Eye (tissue), 1 donor: ENCODE measurements around the gene SLC27A4.
A peak's percentile ranks its signal among the peaks of the same experiment; 100 is the strongest.

Experiments used
- DNase-seq: peaks from one replicate; pipeline ENCODE4 v3.0.0-alpha.2; 2015

SLC27A4 gene

GRCh38 chr9:128339761-128340690, at the start of gene SLC27A4:
TSS of gene SLC27A4 (plus strand) at chr9:128340527. CDS start at chr9:128343133, 2,606 bp downstream.
- peak; percentile 88 for DNase-seq

- no peak for DNase-seq
Observed at GRCh38 chr9:128292009-128292408, 48.3 kb upstream of the SLC27A4 start.

- DNase-seq = no peak
Observed at GRCh38 chr9:128293091-128293490, 47.2 kb upstream of the SLC27A4 start.

GRCh38 chr9:128294142-128294541, 46.2 kb upstream of the SLC27A4 start:
- no peak for DNase-seq

GRCh38 chr9:128296340-128297220, 43.7 kb upstream of the SLC27A4 start:
- DNase-seq = no peak

- DNase-seq = no peak
Observed at GRCh38 chr9:128297221-128297773, 43.0 kb upstream of the SLC27A4 start.

GRCh38 chr9:128298535-128299482, 41.5 kb upstream of the SLC27A4 start:
- DNase-seq = no peak

- no peak for DNase-seq
Observed at GRCh38 chr9:128304136-128304970, 36.0 kb upstream of the SLC27A4 start.

GRCh38 chr9:128304971-128305288, 35.4 kb upstream of the SLC27A4 start:
- no peak for DNase-seq

- DNase-seq = no peak
Observed at GRCh38 chr9:128309551-128309950, 30.8 kb upstream of the SLC27A4 start.

- DNase-seq = no peak
Observed at GRCh38 chr9:128310461-128310860, 29.9 kb upstream of the SLC27A4 start.

GRCh38 chr9:128314697-128315096, 25.6 kb upstream of the SLC27A4 start:
- no peak for DNase-seq

- DNase-seq = no peak
Observed at GRCh38 chr9:128316421-128316820, 23.9 kb upstream of the SLC27A4 start.

GRCh38 chr9:128317629-128318028, 22.7 kb upstream of the SLC27A4 start:
- DNase-seq = no peak

GRCh38 chr9:128321343-128321742, 19.0 kb upstream of the SLC27A4 start:
- no peak for DNase-seq

- no peak for DNase-seq
Observed at GRCh38 chr9:128321879-128322403, 18.4 kb upstream of the SLC27A4 start.

GRCh38 chr9:128322404-128323211, 17.7 kb upstream of the SLC27A4 start, which contains the start of the genes COQ4 and TRUB2:
TSS of gene COQ4 (plus strand) at chr9:128322839. CDS start at chr9:128322859, 20 bp downstream.
TSS of gene TRUB2 (minus strand) at chr9:128322447. CDS start at chr9:128322408, 39 bp downstream.
- peak; percentile 98 for DNase-seq

GRCh38 chr9:128323212-128323730, 17.1 kb upstream of the SLC27A4 start:
- no peak for DNase-seq

GRCh38 chr9:128323791-128324190, 16.5 kb upstream of the SLC27A4 start:
- DNase-seq = no peak

GRCh38 chr9:128324401-128324800, 15.9 kb upstream of the SLC27A4 start:
- DNase-seq = no peak
